HEK293 (cell line): Measurements from ENCODE around the gene FLNA.
A peak's percentile ranks its signal among the peaks of the same experiment; 100 is the strongest.

Experiments used
- BCL6B ChIP-seq: fragments of 450-650 bp; formaldehyde crosslinking; IDR thresholded peaks from 2 replicates; pipeline ENCODE4 v1.5.1; 2017; ENCODE audit warnings: missing biosample characterization, missing genetic modification characterization
- FEZF1 ChIP-seq: fragments of 450-650 bp; formaldehyde crosslinking; IDR thresholded peaks from 2 replicates; pipeline ENCODE4 v1.5.1; 2016; ENCODE audit warnings: missing biosample characterization, missing genetic modification characterization
- GLI2 ChIP-seq: fragments of 450-650 bp; formaldehyde crosslinking; IDR thresholded peaks from 2 replicates; pipeline ENCODE4; 2017; ENCODE audit warnings: missing biosample characterization, missing genetic modification characterization, low read depth, borderline replicate concordance
- GLIS2 ChIP-seq: fragments of 450-650 bp; formaldehyde crosslinking; IDR thresholded peaks from 2 replicates; pipeline ENCODE4 v1.5.1; 2016; ENCODE audit warnings: missing biosample characterization, missing genetic modification characterization
- HIC1 ChIP-seq: fragments of 450-650 bp; formaldehyde crosslinking; IDR thresholded peaks from 2 replicates; pipeline ENCODE4 v1.5.1; 2016; ENCODE audit warnings: missing biosample characterization, missing genetic modification characterization
- KLF16 ChIP-seq: fragments of 450-650 bp; formaldehyde crosslinking; IDR thresholded peaks from 2 replicates; pipeline ENCODE4 v1.5.1; 2017; ENCODE audit warnings: missing biosample characterization, missing genetic modification characterization
- OVOL3 ChIP-seq: fragments of 450-650 bp; formaldehyde crosslinking; IDR thresholded peaks from 2 replicates; pipeline ENCODE4 v1.5.1; 2016; ENCODE audit warnings: missing biosample characterization, missing genetic modification characterization
- PRDM1 ChIP-seq: fragments of 450-650 bp; formaldehyde crosslinking; IDR thresholded peaks from 2 replicates; pipeline ENCODE4; 2016; ENCODE audit warnings: missing biosample characterization, missing genetic modification characterization
- TSHZ1 ChIP-seq: fragments of 450-650 bp; formaldehyde crosslinking; IDR thresholded peaks from 2 replicates; pipeline ENCODE4 v1.5.1; 2016; ENCODE audit warnings: missing biosample characterization, missing genetic modification characterization, borderline replicate concordance
- YY2 ChIP-seq: fragments of 450-650 bp; formaldehyde crosslinking; IDR thresholded peaks from 2 replicates; pipeline ENCODE4 v1.5.1; 2016; ENCODE audit warnings: missing biosample characterization, missing genetic modification characterization
- ZBTB10 ChIP-seq: fragments of 450-650 bp; formaldehyde crosslinking; IDR thresholded peaks from 2 replicates; pipeline ENCODE4 v1.5.1; 2016; ENCODE audit warnings: missing biosample characterization, missing genetic modification characterization
- ZBTB17 ChIP-seq: fragments of 450-650 bp; formaldehyde crosslinking; IDR thresholded peaks from 2 replicates; pipeline ENCODE4 v1.5.1; 2016; ENCODE audit warnings: missing biosample characterization, missing genetic modification characterization
- ZBTB26 ChIP-seq: fragments of 450-650 bp; formaldehyde crosslinking; optimal IDR thresholded peaks from 2 replicates; pipeline ENCODE3; 2016; ENCODE audit warnings: missing biosample characterization, mild to moderate bottlenecking, missing genetic modification characterization
- ZBTB48 ChIP-seq: fragments of 450-650 bp; formaldehyde crosslinking; IDR thresholded peaks from 2 replicates; pipeline ENCODE4 v1.5.1; 2016; ENCODE audit warnings: missing biosample characterization, missing genetic modification characterization
- ZNF146 ChIP-seq: fragments of 450-650 bp; formaldehyde crosslinking; IDR thresholded peaks from 2 replicates; pipeline ENCODE4 v1.5.1; 2016; ENCODE audit warnings: missing biosample characterization, missing genetic modification characterization
- ZNF16 ChIP-seq: fragments of 450-650 bp; formaldehyde crosslinking; IDR thresholded peaks from 2 replicates; pipeline ENCODE4 v1.5.1; 2016; ENCODE audit warnings: low read depth, missing biosample characterization, missing genetic modification characterization
- ZNF202 ChIP-seq: fragments of 450-650 bp; formaldehyde crosslinking; IDR thresholded peaks from 2 replicates; pipeline ENCODE4 v1.5.1; 2016; ENCODE audit warnings: missing biosample characterization, missing genetic modification characterization, borderline replicate concordance
- ZNF239 ChIP-seq: fragments of 450-650 bp; formaldehyde crosslinking; IDR thresholded peaks from 2 replicates; pipeline ENCODE4 v1.5.1; 2016; ENCODE audit warnings: missing biosample characterization, missing genetic modification characterization
- ZNF324 ChIP-seq: fragments of 450-650 bp; formaldehyde crosslinking; IDR thresholded peaks from 2 replicates; pipeline ENCODE4 v1.5.1; 2016; ENCODE audit warnings: missing biosample characterization, missing genetic modification characterization
- ZNF449 ChIP-seq: fragments of 450-650 bp; formaldehyde crosslinking; IDR thresholded peaks from 2 replicates; pipeline ENCODE4 v1.5.1; 2017; ENCODE audit warnings: missing biosample characterization, mild to moderate bottlenecking, missing genetic modification characterization, moderate library complexity
- ZNF514 ChIP-seq: fragments of 450-650 bp; formaldehyde crosslinking; IDR thresholded peaks from 2 replicates; pipeline ENCODE4 v1.5.1; 2016; ENCODE audit warnings: missing biosample characterization, missing genetic modification characterization
- ZNF555 ChIP-seq: fragments of 450-650 bp; formaldehyde crosslinking; conservative IDR thresholded peaks from 2 replicates; pipeline ENCODE4 v1.5.1; 2017; ENCODE audit warnings: missing biosample characterization, mild to moderate bottlenecking, missing genetic modification characterization, inconsistent platforms
- ZNF704 ChIP-seq: fragments of 450-650 bp; formaldehyde crosslinking; IDR thresholded peaks from 2 replicates; pipeline ENCODE4 v1.5.1; 2016; ENCODE audit warnings: missing biosample characterization, missing genetic modification characterization
- ZSCAN23 ChIP-seq: fragments of 450-650 bp; formaldehyde crosslinking; IDR thresholded peaks from 2 replicates; pipeline ENCODE4 v1.5.1; 2016; ENCODE audit warnings: missing biosample characterization, missing genetic modification characterization

The FLNA gene

GRCh38 chrX:154378799-154379568, 4.5 kb upstream of the FLNA start, which contains the start of gene EMD (continued):
- TF ChIP-seq TSHZ1 (tag by site-specific recombination) (no peak), BCL6B (no peak), ZNF514 (no peak), HIC1 (tag by site-specific recombination) (no peak), ZBTB10 (tag by site-specific recombination) (no peak), ZBTB26 (peak; percentile 95), KLF16 (peak; percentile 89), ZNF146 (tag by site-specific recombination) (no peak), ZNF449 (no peak), ZNF16 (tag by site-specific recombination) (no peak), ZSCAN23 (tag by site-specific recombination) (no peak), ZBTB17 (peak; percentile 65), PRDM1 (tag by site-specific recombination) (no peak), GLI2 (tag by site-specific recombination) (no peak), ZNF239 (tag by site-specific recombination) (no peak), ZNF324 (tag by site-specific recombination) (no peak), ZNF202 (tag by site-specific recombination) (no peak), ZNF555 (tag by site-specific recombination) (no peak), FEZF1 (tag by site-specific recombination) (no peak), YY2 (tag by site-specific recombination) (no peak), ZNF704 (no peak), GLIS2 (no peak), OVOL3 (no peak), ZBTB48 (tag by site-specific recombination) (no peak)
